HepG2 (cell line): ENCODE results near the gene TEX14.
"Not testable (repeated sequence)": the region's sequence is repeated elsewhere in the genome, so short reads cannot be mapped to it uniquely, and the experiment has no call there.

Experiments
- ARID2 ChIP-seq: sonication (generic); formaldehyde crosslinking; IDR thresholded peaks from 2 replicates; pipeline ENCODE4 v1.8.1; 2022; ENCODE audit warnings: mild to moderate bottlenecking, missing genetic modification reagents, borderline replicate concordance
- POLR2AphosphoS5 ChIP-seq: IDR thresholded peaks from 2 replicates; pipeline ENCODE4 v1.6.1; 2012; ENCODE audit warnings: low read depth, low read length
- SRF ChIP-seq: IDR thresholded peaks from 2 replicates; pipeline ENCODE4 v1.6.1; 2011; ENCODE audit warnings: mild to moderate bottlenecking, low read depth, low read length, moderate library complexity
- ZNF563 ChIP-seq: sonication (generic); formaldehyde crosslinking; IDR thresholded peaks from 2 replicates; pipeline ENCODE4 v1.8.0; 2022; ENCODE audit warnings: mild to moderate bottlenecking, moderate library complexity, missing genetic modification reagents
- TF ChIP-seq, protein P1 (sequence below): sonication (generic); formaldehyde crosslinking; IDR thresholded peaks from 2 replicates; pipeline ENCODE4 v1.5.0; 2020; ENCODE audit warnings: mild to moderate bottlenecking, missing genetic modification reagents, moderate library complexity

DNA sequence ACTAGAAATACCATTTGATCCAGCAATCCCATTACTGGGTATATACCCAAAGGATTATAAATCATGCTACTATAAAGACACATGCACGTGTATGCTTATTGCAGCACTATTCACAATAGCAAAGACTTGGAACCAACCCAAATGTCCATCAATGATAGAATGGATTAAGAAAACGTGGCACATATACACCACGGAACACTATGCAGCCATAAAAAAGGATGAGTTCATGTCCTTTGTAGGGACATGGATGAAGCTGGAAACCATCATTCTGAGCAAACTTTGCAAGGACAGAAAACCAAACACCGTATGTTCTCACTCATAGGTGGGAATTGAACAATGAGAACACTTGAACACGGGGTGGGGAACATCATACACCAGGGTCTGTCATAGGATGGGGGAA, 13.6 kb downstream of the TEX14 start:
- not testable (repeated sequence) for TF ChIP-seq ARID2 (CRISPR knock-in tag); POLR2AphosphoS5; SRF; ZNF563 (CRISPR knock-in tag)
- TF ChIP-seq, protein P1, sequence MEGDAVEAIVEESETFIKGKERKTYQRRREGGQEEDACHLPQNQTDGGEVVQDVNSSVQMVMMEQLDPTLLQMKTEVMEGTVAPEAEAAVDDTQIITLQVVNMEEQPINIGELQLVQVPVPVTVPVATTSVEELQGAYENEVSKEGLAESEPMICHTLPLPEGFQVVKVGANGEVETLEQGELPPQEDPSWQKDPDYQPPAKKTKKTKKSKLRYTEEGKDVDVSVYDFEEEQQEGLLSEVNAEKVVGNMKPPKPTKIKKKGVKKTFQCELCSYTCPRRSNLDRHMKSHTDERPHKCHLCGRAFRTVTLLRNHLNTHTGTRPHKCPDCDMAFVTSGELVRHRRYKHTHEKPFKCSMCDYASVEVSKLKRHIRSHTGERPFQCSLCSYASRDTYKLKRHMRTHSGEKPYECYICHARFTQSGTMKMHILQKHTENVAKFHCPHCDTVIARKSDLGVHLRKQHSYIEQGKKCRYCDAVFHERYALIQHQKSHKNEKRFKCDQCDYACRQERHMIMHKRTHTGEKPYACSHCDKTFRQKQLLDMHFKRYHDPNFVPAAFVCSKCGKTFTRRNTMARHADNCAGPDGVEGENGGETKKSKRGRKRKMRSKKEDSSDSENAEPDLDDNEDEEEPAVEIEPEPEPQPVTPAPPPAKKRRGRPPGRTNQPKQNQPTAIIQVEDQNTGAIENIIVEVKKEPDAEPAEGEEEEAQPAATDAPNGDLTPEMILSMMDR (CRISPR knock-in tag) = not testable (repeated sequence)
